NOMO-1 treated with DMSO at 0.1 percent for 48 hours (cell line): Measurements from ENCODE around the gene SOX30.

Source experiments
- DNase-seq: peaks from one replicate; lab custom pipeline; 2025; ENCODE audit not compliant: unreplicated experiment; lab: John Stamatoyannopoulos, UW

The SOX30 gene

DNA sequence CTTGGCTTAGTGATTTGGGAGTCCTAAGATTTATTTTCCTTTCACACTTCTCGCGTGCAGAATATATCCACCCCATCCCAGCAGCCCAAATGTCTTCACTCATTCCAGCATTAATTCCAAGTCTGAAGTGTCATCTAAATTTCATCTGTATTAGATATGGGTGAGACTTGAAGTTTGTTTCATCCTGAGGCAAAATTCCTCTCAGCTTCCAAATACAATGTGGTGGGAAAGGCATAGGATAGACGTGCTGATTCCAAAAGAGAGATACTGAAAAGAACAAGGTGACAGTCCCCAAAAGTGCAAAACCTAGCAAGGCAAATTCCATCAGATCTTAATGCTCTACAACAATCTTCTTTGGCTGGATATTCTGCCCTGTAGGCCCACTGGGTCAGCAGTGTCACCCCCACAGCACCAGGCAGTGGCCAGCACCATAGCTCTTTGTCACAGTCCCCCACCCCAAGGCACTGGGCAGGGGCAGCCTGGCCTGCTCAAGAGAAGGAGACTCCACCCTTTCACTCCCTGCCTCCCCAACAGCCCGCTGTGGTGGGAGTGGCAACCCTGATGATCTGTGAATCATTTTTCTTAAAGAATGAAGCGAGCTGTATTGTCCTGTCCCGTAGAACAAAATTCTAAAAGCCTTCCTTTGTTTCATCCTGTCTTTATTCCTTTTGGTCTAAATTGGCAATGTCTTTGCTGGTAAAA is 74.0 kb downstream of the SOX30 start:
- no peak for DNase-seq

DNA sequence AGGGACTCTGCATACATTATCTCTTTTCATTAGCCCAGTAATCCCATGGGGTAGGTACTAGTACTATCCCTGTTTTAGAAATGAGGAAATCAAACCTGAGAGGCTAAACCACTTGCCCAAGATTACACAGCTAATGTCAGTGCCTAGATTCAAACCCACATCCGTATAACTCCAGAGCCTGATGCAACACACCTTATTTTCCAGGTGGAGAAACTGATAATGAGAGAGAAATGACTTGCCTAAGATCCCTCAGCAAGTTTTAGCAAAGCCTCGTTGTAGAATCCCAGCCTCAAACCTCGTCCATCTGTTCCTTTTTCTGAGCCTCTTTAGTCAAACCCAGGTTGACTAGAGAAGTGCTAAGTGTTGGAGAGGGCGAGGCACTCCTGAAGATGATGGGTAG is 75.6 kb downstream of the SOX30 start:
- peak; percentile 18 for DNase-seq
